ENCODE data around the gene NTHL1. TPM values are rescaled to one million over a fixed set of nuclear protein-coding genes. Genes with fewer than 3 reads are reported as not detected.

The NTHL1 gene
- total and polyA plus RNA-seq, 10 donors, result 9.6 to 52.1 (median 27.0) TPM

GRCh38 chr16:2070576-2071453 lies 23.2 kb upstream of the NTHL1 start:
- WGBS, 5 donors, result 91 to 95% (median 92%) methylated on average over 26 to 29 of the region's 29 CpGs
- no peaks in the 10 kb centered on the region for H3K9me3 ChIP-seq
- H3K27me3 ChIP-seq (replicated peaks in 1 of 7), result no peaks in the 10 kb centered on the region
- peaks cover 4 to 100% (median 85%) of the 10 kb centered on the region in 6 donors for H3K36me3 ChIP-seq
- H3K27ac ChIP-seq, result no peak overlapping the region
- H3K4me3 ChIP-seq, result no peak overlapping the region
- intact Hi-C loops (cut with DNase I; ENCODE audit: low total_unique reads), result no loop called here
- TF ChIP-seq POLR2A (IDR thresholded peaks at IDR 0.05) (no peak), CTCF (IDR thresholded peaks at IDR 0.05 in 8 of 11, conservative IDR thresholded peaks at IDR 0.05 in 3 of 11) (no peak), POLR2AphosphoS5 (IDR thresholded peaks at IDR 0.05) (no peak)
- H3K4me1 ChIP-seq, result no peaks in the 10 kb centered on the region
- DNase-seq, result no peak

DNA sequence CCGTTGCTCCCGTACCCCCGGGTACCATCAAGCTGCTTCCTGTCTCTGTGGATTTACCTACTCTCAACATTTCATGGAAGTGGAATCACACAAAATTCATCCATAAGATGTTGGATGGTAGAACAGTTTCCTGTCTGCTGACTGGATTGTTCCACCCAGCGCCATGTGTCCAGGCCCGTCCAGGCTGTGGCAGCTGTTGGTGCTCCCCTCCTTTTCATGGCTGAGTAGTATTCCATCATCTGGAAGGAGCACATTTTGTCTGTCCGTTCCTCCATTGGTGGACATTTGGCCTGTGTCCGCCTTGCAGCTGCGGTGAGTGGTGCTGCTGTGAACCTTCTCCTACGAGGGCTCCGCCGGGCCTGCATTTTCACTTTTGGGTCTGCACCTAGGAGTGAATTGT lies 18.5 kb upstream of the NTHL1 start:
- no peak for DNase-seq
- 94 to 98% (median 96%) methylated on average over 11 of the region's 11 CpGs for WGBS, 5 donors
- H3K27ac ChIP-seq, result no peak overlapping the region
- H3K36me3 ChIP-seq, result peaks cover 4 to 100% (median 80%) of the 10 kb centered on the region in 6 donors
- TF ChIP-seq CTCF (IDR thresholded peaks at IDR 0.05 in 8 of 11, conservative IDR thresholded peaks at IDR 0.05 in 3 of 11), result no peak
- TF ChIP-seq POLR2AphosphoS5 (IDR thresholded peaks at IDR 0.05), result no peak
- no peak for TF ChIP-seq POLR2A (IDR thresholded peaks at IDR 0.05)
- no peaks in the 10 kb centered on the region for H3K9me3 ChIP-seq
- no peaks in the 10 kb centered on the region for H3K27me3 ChIP-seq (replicated peaks in 1 of 7)
- H3K4me3 ChIP-seq, result no peak overlapping the region
- no peaks in the 10 kb centered on the region for H3K4me1 ChIP-seq
- intact Hi-C loops (cut with DNase I; ENCODE audit: low total_unique reads), result no loop called here

- H3K27ac ChIP-seq, result no peak overlapping the region
- peaks cover 4 to 100% (median 78%) of the 10 kb centered on the region in 6 donors for H3K36me3 ChIP-seq
- DNase-seq, result no peak
- no peaks in the 10 kb centered on the region for H3K27me3 ChIP-seq (replicated peaks in 1 of 7)
- no peaks in the 10 kb centered on the region for H3K9me3 ChIP-seq
- no peak for TF ChIP-seq CTCF (IDR thresholded peaks at IDR 0.05 in 8 of 11, conservative IDR thresholded peaks at IDR 0.05 in 3 of 11)
- TF ChIP-seq POLR2A (IDR thresholded peaks at IDR 0.05), result no peak
- TF ChIP-seq POLR2AphosphoS5 (IDR thresholded peaks at IDR 0.05), result no peak
- intact Hi-C loops (cut with DNase I; ENCODE audit: low total_unique reads), result no loop called here
- no peaks in the 10 kb centered on the region for H3K4me1 ChIP-seq
- no peak overlapping the region for H3K4me3 ChIP-seq
- WGBS, 5 donors, result 94 to 98% (median 96%) methylated on average over 14 to 16 of the region's 16 CpGs
These were observed 16.8 kb upstream of the NTHL1 start for GRCh38 chr16:2064368-2064945.

- 93 to 97% (median 94%) methylated on average over 5 to 25 of the region's 25 CpGs for WGBS, 5 donors
- H3K4me3 ChIP-seq, result no peak overlapping the region
- DNase-seq, result no peak
- peaks cover 4 to 100% (median 78%) of the 10 kb centered on the region in 6 donors for H3K36me3 ChIP-seq
- H3K4me1 ChIP-seq, result no peaks in the 10 kb centered on the region
- intact Hi-C loops (cut with DNase I; ENCODE audit: low total_unique reads), result no loop called here
- H3K9me3 ChIP-seq, result no peaks in the 10 kb centered on the region
- no peak overlapping the region for H3K27ac ChIP-seq
- TF ChIP-seq POLR2AphosphoS5 (IDR thresholded peaks at IDR 0.05), result no peak
- TF ChIP-seq POLR2A (IDR thresholded peaks at IDR 0.05), result no peak
- TF ChIP-seq CTCF (IDR thresholded peaks at IDR 0.05 in 8 of 11, conservative IDR thresholded peaks at IDR 0.05 in 3 of 11), result no peak
- no peaks in the 10 kb centered on the region for H3K27me3 ChIP-seq (replicated peaks in 1 of 7)
These were observed 16.2 kb upstream of the NTHL1 start for GRCh38 chr16:2063861-2064260.

Measured in spleen (tissue), 11 donors.